HS-27A (cell line): Measurements from ENCODE around the gene MTSS2.
"Not testable (repeated sequence)": the region's sequence is repeated elsewhere in the genome, so short reads cannot be mapped to it uniquely, and the experiment has no call there.

Source experiments
- DNase-seq: peaks from one replicate; pipeline ENCODE4 v3.0.0-alpha.2; 2012; ENCODE audit warnings: low read depth, missing footprints

MTSS2 gene

DNA sequence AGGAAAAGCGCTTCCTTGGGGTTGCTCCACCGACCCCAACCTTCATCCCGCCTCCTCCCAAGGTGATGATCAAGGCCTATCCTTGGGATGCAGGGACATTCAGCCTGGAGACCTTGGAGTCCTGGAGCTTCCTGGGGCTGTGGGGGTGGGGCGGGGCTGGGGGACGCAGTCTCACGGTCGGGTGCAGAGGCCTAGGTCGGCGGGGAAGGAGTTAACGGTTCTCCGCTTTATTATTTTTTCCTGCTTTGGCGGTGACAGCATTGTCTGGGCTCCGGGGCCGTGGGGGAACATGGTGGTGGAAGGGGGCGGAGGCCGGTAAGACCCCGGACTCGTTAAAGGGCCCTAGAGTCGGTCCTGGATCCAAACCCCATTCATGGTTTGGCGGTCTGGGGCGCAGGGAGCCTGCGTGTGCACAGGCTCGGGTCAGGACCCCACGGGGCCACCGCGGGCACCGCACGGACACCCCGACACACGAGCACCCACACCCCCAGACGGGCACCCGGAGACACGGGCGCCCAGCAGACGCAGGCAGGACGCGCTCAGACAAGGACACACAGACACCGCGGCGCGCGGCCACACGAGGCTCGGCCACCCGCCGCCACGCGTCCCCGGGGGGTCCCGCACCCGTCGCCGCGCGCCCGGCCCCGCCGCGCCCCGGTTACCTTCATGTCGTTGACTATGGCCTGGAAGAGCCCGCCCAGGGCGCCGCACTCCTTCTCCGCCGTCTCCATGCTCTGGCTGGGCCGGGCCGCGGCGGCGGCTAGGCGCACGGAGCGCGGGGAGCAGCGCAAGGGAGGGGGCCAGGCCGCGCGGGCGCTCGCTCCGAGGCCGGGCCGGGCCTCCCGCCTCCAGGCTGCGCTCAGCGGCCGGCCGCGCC is 554 bp downstream of the MTSS2 start:
- DNase-seq = no peak

DNA sequence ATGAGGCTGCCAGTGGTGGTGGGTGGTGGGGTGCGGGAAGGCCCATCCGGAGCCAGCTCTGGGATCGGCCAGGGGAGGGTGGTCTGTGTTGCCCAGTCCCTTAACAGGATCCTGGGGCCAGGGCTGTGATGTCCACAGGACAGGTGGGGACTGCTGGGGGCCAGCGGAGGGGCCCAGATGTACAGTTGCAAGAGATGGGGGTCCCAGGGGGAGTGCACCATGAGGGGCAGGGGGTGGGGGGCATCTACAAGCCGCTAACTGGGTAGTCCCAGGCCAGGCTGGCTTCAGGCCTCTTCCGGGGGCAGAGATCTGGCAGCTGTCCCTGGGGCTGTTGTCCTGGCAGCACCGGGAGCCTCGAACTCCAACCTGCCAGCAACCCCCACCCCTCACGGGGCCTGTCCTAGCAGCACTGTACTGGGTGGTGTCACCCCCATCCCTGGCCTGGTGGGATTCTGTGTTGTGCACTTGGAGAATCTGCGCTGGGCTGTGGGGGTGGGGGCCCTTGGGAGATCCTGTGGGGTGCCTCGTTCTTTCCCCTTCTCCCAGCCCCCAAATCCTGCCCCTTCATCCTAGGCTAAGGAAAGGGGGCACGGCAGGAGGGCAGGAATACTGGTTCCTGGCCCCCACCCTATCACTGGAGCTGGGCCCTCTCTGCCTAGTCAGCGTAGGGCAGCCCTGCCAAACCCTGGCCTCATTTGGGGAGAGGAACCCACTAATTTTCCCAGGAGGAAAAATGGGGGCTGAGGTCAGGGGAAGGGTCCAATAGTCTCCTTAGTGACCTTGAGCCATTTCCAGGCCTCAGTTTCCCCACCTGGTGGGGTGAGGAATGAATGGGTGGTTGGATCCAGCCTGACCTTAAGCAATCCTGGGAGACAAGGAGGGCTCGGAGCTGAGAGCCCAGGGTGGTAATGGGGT is 1.4 kb downstream of the MTSS2 start:
- DNase-seq = no peak

DNA sequence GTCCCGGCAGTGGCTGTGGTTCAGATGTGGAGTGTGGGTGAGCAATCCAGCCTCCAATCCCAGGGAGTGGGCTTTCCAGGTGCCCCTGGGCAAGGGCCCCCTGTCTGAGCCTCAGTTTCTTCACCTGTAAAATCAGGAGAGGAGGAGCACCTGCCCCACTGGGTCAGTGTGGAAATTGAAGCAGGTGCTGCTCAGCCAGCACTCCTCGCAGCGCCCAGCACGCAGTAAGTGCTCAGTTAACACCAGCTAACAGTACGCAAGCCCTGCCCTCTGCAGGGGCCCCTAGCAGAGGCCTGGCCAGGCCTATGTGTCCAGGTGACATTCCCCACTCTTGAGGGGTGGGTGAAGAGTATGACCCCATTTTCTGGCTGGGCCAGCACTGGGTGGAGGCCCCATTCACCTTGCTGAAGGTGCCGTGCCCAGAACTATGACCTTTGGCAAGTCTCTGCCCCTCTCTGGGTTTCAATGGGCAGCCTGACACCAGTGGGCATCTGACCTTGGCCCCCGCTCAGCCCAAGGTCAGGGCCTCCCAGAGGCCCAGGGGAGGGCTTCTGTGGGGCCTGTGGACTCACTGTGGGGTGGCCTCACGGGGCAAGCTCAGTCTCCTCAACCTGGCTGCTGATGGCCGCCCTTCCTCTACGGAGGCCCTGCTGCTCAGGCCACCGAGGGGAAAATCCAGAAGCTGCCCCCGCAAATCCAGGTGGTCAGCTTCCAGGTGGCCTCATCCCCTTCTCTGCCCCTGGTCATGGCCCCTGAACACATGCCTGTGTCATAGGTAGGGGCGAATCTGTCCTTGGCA is 2.5 kb downstream of the MTSS2 start:
- DNase-seq = no peak

DNA sequence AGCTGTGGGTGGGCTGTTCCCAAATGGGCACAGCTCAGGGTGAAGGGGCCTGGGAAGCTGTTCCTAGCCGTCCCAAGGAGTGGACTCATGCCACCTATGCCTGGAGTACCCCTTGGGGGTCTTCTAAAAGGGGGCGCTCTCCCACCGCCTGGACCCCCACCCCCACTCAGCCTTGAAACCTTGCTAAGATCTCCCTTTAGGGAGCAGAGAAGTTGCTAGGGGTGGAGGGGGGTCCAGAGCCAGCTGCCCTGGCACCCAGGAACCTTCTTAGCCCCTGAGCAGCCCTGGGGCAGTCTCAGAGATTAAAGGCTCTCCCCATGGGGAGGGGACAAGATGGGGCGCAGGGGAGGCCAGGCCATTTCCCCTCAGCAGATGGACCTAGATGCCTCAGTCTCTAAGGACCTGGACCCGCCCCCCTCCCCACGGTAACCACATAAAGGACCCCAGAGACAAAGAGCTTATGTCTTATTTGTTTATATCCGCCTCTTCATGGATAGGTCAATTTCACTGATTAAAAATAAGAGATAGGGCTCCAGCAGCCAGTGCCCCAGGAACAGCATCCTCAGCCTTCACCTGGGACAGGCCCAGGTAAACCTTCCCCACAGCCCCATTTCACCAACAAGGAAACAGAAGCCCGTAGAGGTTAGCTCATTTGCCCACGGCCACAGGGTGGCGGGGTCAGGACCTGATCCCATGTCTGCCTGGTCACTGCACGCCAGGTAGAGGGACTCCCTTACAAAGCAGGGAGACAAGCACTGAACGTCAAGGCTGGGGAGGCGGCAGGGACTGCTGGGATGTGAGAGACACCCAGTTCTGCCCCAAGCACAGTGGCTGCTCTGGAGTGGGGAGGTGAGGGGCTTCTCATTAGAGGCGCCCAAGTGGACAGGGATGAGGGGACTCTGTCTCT is 3.4 kb downstream of the MTSS2 start:
- no peak for DNase-seq

- DNase-seq = no peak
These were observed 4.2 kb downstream of the MTSS2 start for GRCh38 chr16:70681382-70682238.

- no peak for DNase-seq
These were observed 5.1 kb downstream of the MTSS2 start for GRCh38 chr16:70680495-70681381.

DNA sequence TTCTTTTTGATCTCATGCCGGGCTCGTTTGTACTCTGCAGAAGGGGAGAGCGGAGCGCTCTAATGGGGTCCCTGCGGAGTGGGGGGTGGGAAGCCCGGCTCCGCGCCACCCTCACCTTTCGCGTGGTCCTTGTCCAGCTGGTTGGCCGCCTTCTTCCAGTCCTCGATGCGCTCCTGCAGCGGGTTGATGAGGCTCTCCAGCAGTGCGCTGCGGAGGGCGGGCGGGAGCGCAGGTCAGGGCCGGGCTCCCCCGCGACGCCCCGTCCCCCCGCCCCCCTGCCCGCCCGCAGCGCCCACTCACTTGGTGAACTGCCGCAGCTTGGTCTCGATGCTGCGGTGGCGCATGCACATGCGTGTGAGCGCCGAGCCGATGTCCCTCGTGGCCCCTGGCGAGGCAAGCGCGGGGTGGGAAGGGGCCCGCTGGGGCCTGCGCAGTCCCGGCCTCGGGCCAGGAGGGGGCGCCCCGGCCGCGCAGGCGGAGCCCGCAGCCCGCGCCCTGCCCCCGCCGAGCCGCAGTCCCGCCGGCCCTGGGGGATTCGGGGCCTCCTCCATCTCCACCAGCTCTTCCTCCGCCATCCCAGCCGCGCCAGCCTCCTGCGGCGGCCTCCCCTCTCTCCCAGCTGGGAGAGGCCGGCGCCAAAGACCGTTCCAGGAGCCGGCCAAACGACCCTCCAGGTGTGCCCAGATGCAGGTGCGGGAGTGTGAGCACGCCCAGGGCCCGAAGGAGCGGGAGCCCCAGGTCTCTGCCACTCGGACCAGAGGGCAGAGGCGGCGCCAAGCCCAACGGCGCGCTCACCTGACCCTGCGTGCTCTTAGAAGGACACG is 6.0 kb downstream of the MTSS2 start:
- no peak for DNase-seq

DNA sequence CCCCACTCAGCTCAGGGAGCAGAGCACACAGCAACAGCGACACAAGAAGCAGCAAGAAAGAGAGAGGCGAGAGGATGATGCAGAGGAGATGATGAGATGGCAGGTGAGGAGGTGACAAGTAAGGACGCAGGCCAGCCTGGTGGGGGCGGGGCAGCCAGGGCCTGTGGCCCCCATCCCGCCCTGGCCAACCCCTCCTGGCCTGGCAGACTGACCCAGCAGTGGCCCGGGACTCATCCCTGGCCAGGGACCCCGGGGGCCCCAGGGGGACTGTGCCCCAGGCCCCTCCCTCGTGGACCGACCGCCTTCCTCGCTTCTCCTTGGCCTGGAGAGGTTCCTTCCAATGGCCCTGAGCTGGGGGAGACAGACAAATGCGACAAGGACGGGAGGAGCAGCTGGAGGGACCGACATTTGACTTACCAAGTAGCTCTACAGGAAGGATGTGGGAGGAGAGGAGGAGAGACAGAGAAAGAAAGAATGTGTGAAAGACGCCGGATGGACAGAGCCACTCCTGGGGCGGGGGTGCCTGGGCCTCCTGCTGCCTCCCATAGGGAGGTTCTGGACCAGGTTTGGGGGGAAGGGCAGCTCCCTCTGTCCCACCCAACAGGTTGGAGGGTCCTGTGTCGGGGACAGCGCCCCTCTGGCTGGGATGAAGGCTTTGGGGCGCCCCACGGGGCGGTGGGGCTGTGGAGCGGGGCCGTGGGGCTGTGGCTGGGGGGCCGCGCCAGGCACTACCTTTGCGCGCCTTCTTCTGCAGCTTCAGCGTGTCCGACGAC is 6.8 kb downstream of the MTSS2 start:
- DNase-seq = no peak

- no peak for DNase-seq
These were observed 7.5 kb downstream of the MTSS2 start for GRCh38 chr16:70678121-70678897.

DNA sequence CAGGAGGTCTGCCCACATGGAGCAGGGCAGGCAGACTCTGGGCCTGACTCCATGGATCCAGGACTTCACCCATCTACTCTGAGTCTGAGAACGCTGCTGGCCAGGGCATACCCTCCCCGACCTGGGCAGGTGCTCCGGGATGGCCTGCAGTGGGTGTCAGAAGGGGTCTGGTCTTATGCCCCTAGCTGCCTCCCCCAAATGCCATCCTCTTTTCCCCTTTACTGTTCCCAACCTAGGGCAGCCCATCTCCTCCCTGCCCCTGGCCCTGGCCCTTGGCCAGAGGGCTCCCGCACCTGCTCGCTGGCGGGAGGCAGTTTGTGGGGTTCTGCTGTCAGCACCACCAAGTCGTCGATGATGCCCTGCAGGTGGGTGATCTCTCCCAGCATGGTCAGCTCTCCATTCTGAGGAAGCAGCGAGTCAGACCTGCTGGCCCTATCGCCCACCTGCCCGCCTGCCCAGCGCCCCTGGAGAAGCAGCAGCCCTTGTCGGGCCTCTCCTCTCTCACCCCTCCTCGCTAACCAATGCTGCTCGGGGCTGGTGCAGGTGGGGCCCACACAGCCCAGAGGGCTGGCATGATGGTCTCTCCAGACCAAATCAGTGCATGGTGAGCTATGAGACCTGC is 8.2 kb downstream of the MTSS2 start:
- DNase-seq = no peak

DNA sequence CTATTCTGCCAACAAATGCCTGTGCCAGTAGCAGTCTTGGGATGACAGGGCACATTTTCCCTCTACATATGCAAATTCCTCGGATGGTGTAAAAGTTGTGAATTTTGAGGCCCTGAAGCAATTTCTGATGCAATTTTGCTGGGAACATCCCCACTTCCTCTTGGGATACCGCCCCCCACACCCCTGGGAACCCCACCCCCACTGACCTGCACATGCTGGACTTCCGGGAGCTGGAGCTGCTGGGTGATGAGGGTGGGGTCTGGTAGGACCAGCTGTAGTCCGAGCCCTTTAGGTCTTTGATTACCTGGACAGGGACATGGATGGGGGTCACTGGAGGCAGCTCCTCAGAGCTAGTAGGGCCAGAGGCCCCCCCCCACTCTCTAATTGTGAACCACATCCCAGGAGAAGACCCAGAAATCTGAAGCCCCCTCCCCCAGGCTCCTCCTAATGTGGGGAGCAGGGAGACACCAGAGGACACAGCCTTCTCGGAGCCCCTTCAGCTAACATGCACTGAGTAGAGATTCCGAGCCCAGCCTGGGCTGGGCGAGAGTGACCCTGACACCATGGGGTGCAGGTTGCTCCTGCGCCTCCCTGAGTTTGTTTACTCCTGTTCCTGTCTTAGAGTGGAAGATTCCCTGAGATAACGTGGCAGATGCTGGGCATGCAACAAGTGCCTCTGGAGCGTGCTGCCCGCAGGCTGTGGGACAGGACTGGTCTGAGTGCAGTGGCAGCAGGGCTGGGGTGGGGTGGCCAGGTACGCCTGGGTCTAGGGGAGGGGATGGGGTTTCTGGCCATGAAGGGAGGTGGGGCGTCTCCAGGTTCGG is 9.0 kb downstream of the MTSS2 start:
- no peak for DNase-seq

- DNase-seq = no peak
These were observed 9.9 kb downstream of the MTSS2 start for GRCh38 chr16:70675851-70676513.

DNA sequence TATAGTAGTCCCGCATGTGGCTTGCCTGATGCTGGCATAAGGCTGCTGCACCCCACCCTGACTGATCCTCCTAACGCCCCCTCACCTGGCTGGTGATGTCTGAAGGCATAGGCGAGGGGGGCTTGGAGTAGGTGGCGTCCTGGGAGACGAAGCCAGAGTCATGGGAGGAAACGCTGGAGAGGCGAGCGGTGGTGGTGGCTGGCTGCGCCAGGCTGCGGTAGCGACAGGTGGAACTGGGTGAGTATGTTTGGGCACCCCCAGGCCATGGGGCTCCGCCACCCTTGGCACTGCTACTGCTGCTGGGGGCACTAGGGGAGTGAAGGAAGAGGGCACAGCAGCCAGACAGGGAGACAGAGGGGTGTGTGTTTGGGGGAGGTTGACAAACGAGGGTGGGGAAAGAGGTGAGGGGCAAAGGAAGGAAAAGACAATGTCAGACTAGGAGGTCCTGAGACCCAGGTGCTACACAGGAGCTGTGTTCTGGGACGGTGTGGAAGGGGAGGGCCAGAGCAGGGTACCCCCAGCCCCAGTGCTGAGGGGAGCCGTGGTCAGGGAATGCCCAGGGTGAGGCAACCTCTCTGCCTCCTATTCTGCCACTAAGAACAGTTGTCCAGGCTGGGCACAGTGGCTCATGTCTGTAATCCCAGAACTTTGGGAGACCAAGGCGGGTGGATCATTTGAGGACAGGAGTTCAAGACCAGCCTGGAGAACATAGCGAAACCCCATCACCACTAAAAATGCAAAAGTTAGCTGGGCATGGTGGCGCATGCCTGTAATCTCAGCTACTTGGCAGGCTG is 11.4 kb downstream of the MTSS2 start:
- DNase-seq = no peak

GRCh38 chr16:70670938-70671337 is 14.9 kb downstream of the MTSS2 start:
- not testable (repeated sequence) for DNase-seq
